HepG2 (cell line): Measurements from ENCODE around the gene ADPRM. TPM values are rescaled to one million over a fixed set of nuclear protein-coding genes. Genes with fewer than 3 reads are reported as not detected.

Experiments
- ATAC-seq: fragments of 200-7000 bp; cut with Tn5 transposase; 3 replicates; pipeline ENCODE4 v1.9.1; 2020; ENCODE audit warnings: mild to moderate bottlenecking, moderate library complexity
- BruUV-seq: library from RNA; stranded (reverse); fragments of 400-500 nt; replicated peaks from 2 replicates; lab custom pipeline; 2021; lab: Mats Ljungman, UMichigan
- CTCF ChIA-PET: fragments of 300-600 bp; formaldehyde crosslinking; extraction: SDS; loops from one replicate; lab custom pipeline; 2021; ENCODE audit warnings: low total read pairs, inconsistent platforms, low intra/inter-chr PET ratio; lab: Yijun Ruan, JAX
- POLR2A ChIA-PET: fragments of 350-600 bp; sonication (Branson Sonifier 250); formaldehyde crosslinking; loops from one replicate; lab custom pipeline; 2020; ENCODE audit warnings: antibody characterized with exemption, inconsistent platforms; lab: Yijun Ruan, JAX
- DNase-seq: peaks from one replicate; pipeline ENCODE4 v3.0.0-alpha.2; 2015; ENCODE audit warnings: low spot score
- FAIRE-seq: peaks from 3 replicates; lab custom pipeline; 2011; peaks lifted over from hg19 to GRCh38; lab: Jason Lieb, UNC
- H2AFZ ChIP-seq: one replicate; pipeline ENCODE4 v1.6.1; 2011; ENCODE audit warnings: low read length, inconsistent platforms
- H3K27ac ChIP-seq: fragments of 300-600 bp; 3 replicates; pipeline ENCODE4 v1.8.0; 2011; ENCODE audit warnings: mixed run types, mild to moderate bottlenecking, mixed read lengths, low read length, inconsistent platforms; ENCODE audit not compliant: insufficient read depth; ENCODE audit errors: extremely low read length
- H3K27me3 ChIP-seq, 2 experiments: fragments of 200-600 bp in 1 of 2; 2 replicates in 1 of 2; 3 replicates in 1 of 2; pipeline versions ENCODE4 v1.6.0 to v1.8.0; 2011; ENCODE audit warnings: low read length in 2 of 2, mild to moderate bottlenecking in 2 of 2, moderate library complexity in 2 of 2, inconsistent platforms in 1 of 2; ENCODE audit not compliant: insufficient read depth in 2 of 2, control insufficient read depth in 1 of 2
- H3K36me3 ChIP-seq, 2 experiments: fragments of 200-600 bp in 1 of 2; replicated peaks in 1 of 2; 2 replicates in 1 of 2; 3 replicates in 1 of 2; pipeline versions ENCODE4 v1.5.1 to v1.8.0; 2011; ENCODE audit warnings: low read length in 2 of 2, inconsistent platforms in 1 of 2; ENCODE audit not compliant: insufficient read depth in 2 of 2, control insufficient read depth in 1 of 2
- H3K4me1 ChIP-seq: 2 replicates; pipeline ENCODE4 v1.5.1; 2012; ENCODE audit warnings: low read length, inconsistent platforms; ENCODE audit not compliant: insufficient read depth
- H3K4me2 ChIP-seq: 2 replicates; pipeline ENCODE4 v1.6.0; 2011; ENCODE audit warnings: low read depth, low read length, inconsistent platforms
- H3K4me3 ChIP-seq, 3 experiments: fragments of 200-600 bp in 1 of 3; sonication (generic), shearing (Covaris generic) in 1 of 3; replicated peaks in 1 of 3; 2 replicates each; pipeline ENCODE4 v1.5.1; 2011 to 2016; ENCODE audit warnings: low read length in 3 of 3, inconsistent platforms in 2 of 3, low read depth in 2 of 3, mild to moderate bottlenecking in 2 of 3, control low read depth in 1 of 3, mixed read lengths in 1 of 3; ENCODE audit not compliant: insufficient read depth in 1 of 3
- H3K79me2 ChIP-seq: one replicate; pipeline ENCODE4 v1.6.1; 2011; ENCODE audit warnings: low read length, inconsistent platforms; ENCODE audit not compliant: insufficient read depth
- H3K9ac ChIP-seq: 2 replicates; pipeline ENCODE4 v1.6.0; 2011; ENCODE audit warnings: mild to moderate bottlenecking, low read depth, low read length, inconsistent platforms; ENCODE audit not compliant: insufficient read depth
- H3K9me3 ChIP-seq: 2 replicates; pipeline ENCODE4 v1.5.1; 2012; ENCODE audit warnings: mild to moderate bottlenecking, low read length
- H4K20me1 ChIP-seq: 2 replicates; pipeline ENCODE4 v1.6.0; 2011; ENCODE audit warnings: inconsistent platforms, mild to moderate bottlenecking, low read length, moderate library complexity; ENCODE audit not compliant: insufficient read depth
- BHLHE40 ChIP-seq: IDR thresholded peaks from 2 replicates; pipeline ENCODE4 v1.6.1; 2011; ENCODE audit warnings: low read length, improper control_type of control experiment
- FOXM1 ChIP-seq: sonication (generic); formaldehyde crosslinking; IDR thresholded peaks from 2 replicates; pipeline ENCODE4 v1.5.0; 2020; ENCODE audit warnings: missing genetic modification reagents
- GZF1 ChIP-seq: sonication (generic); formaldehyde crosslinking; IDR thresholded peaks from 2 replicates; pipeline ENCODE4 v1.5.1; 2020; ENCODE audit warnings: mild to moderate bottlenecking, missing genetic modification reagents
- MAFG ChIP-seq: sonication (generic); formaldehyde crosslinking; IDR thresholded peaks from 2 replicates; pipeline ENCODE4 v1.5.1; 2020; ENCODE audit warnings: mild to moderate bottlenecking, missing genetic modification reagents
- POLR2AphosphoS5 ChIP-seq: IDR thresholded peaks from 2 replicates; pipeline ENCODE4 v1.6.1; 2012; ENCODE audit warnings: low read depth, low read length
- RFX3 ChIP-seq: IDR thresholded peaks from 2 replicates; pipeline ENCODE4 v1.6.1; 2016; ENCODE audit warnings: missing biosample characterization, missing genetic modification reagents
- RNF2 ChIP-seq: fragments of 450-650 bp; conservative IDR thresholded peaks from 2 replicates; pipeline ENCODE4 v1.6.1; 2016; ENCODE audit warnings: low read depth
- TMF1 ChIP-seq: sonication (generic); formaldehyde crosslinking; IDR thresholded peaks from 2 replicates; pipeline ENCODE4 v1.8.1; 2022; ENCODE audit warnings: low read depth, missing genetic modification reagents
- ZFP36L2 ChIP-seq: sonication (generic); formaldehyde crosslinking; IDR thresholded peaks from 2 replicates; pipeline ENCODE4 v1.4.0; 2020; ENCODE audit warnings: missing genetic modification reagents
- ZNF234 ChIP-seq: sonication (generic); formaldehyde crosslinking; conservative IDR thresholded peaks from 2 replicates; pipeline ENCODE4 v1.5.1; 2020; ENCODE audit warnings: mild to moderate bottlenecking, missing genetic modification reagents
- ZNF24 ChIP-seq: fragments of 450-650 bp; IDR thresholded peaks from 2 replicates; pipeline ENCODE4 v1.6.1; 2017; ENCODE audit warnings: antibody characterized with exemption, mild to moderate bottlenecking
- ZNF33B ChIP-seq: sonication (generic); formaldehyde crosslinking; IDR thresholded peaks from 2 replicates; pipeline ENCODE4 v1.5.1; 2020; ENCODE audit warnings: mild to moderate bottlenecking, missing genetic modification reagents
- ZNF550 ChIP-seq: sonication (generic); formaldehyde crosslinking; IDR thresholded peaks from 2 replicates; pipeline ENCODE4 v1.4.0; 2020; ENCODE audit warnings: mild to moderate bottlenecking, missing genetic modification reagents, borderline replicate concordance
- ZNF879 ChIP-seq: sonication (generic); formaldehyde crosslinking; IDR thresholded peaks from 2 replicates; pipeline ENCODE4 v1.8.1; 2023; ENCODE audit warnings: missing genetic modification reagents
- WGBS: methylation state at CpG from one replicate; pipeline ENCODE4 v1.1.6; 2017; ENCODE audit warnings: low lambda C conversion rate; 5-methylcytosine and 5-hydroxymethylcytosine counted together
- in situ Hi-C: cut with HindIII; loops from 2 replicates; pipeline ENCODE4 v1.10.0; 2017; ENCODE audit warnings: low pct_unique_long_range_greater_than_20kb; ENCODE audit not compliant: extremely low pct_ligation_motif_present
- intact Hi-C: fragments of 100-400 bp; cut with micrococcal nuclease; formaldehyde crosslinking; loops from one replicate; pipeline ENCODE4 v1.10.0; 2022; ENCODE audit not compliant: unreplicated experiment
- polyA plus RNA-seq, 8 experiments: library from polyadenylated mRNA; depleted of rRNA in 3 of 8; stranded (reverse) in 7 of 8; unstranded in 1 of 8; fragments of >200 nt; fragmentation: Illumina TruSeq in 4 of 8; extraction: Trizol in 4 of 8; gene quantifications; 2 replicates each; pipeline versions ENCODE4 v1.2.1 to v1.2.3, GENCODE V29; 2011 to 2016; ENCODE audit warnings: low read depth in 4 of 8, missing spikeins in 1 of 8, mixed read lengths in 1 of 8; ENCODE audit not compliant: insufficient read depth in 1 of 8
- total RNA-seq, 5 experiments: library from RNA; depleted of rRNA; stranded (reverse); fragments of >200 nt; fragmentation: Illumina TruSeq; extraction: Trizol; gene quantifications; 2 replicates each; pipeline ENCODE4 v1.2.3, GENCODE V29; 2016; ENCODE audit warnings: low read depth in 1 of 5
- TF ChIP-seq, protein P1 (sequence below): sonication (generic); formaldehyde crosslinking; IDR thresholded peaks from 2 replicates; pipeline ENCODE4 v1.8.1; 2023; ENCODE audit warnings: mild to moderate bottlenecking, missing genetic modification reagents
- TF ChIP-seq, protein P2 (sequence below): IDR thresholded peaks from 2 replicates; pipeline ENCODE4 v1.6.1; 2016; ENCODE audit warnings: missing compliant biosample characterization, missing genetic modification reagents, borderline replicate concordance
- TF ChIP-seq, protein P3 (sequence below): IDR thresholded peaks from 2 replicates; pipeline ENCODE4 v1.6.1; 2016; ENCODE audit warnings: low read depth, control low read depth

Gene ADPRM
- total and polyA plus RNA-seq, 2 of the 13 experiments (the other 11 are each of a cell fraction or from before 2014, with no cell fraction given) = 5.6 to 10.8 TPM

DNA sequence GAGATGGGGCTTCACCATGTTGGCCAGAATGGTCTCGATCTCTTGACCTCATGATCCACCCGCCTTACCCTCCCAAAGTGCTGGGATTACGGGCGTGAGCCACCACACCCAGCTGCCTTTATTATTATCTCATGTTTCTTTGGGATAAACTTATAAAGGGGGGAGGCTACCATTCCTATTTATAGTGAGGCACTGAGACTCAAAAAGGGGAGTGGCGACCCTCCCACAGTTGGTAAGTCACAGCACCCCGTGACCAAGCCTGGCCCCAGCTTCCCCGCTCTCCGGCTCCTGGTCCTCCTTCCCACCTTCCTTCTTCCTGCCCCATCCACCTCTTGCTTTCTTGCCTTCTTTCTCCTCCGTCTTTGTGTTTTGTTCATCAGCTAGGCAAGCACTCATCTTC is 45.5 kb upstream of the ADPRM start:
- Histone ChIP-seq H3K27me3 (no peaks in the 10 kb centered on the region), H3K79me2 (no peaks in the 10 kb centered on the region), H3K27ac (no peak overlapping the region), H3K36me3 (no peaks in the 10 kb centered on the region), H3K9ac (no peak overlapping the region), H4K20me1 (no peaks in the 10 kb centered on the region), H3K9me3 (no peaks in the 10 kb centered on the region), H3K4me3 (no peak overlapping the region), H2AFZ (no peak overlapping the region), H3K4me1 (no peaks in the 10 kb centered on the region), H3K4me2 (no peak overlapping the region)
- POLR2A ChIA-PET = no interaction called here
- CTCF ChIA-PET = no interaction called here
- ATAC-seq = no peak
- 74% methylated on average over 9 of the region's 9 CpGs for WGBS
- no TSS peak for BruUV-seq
- DNase-seq = no peak
- in situ Hi-C loops = no loop called here
- no peak for FAIRE-seq
- TF ChIP-seq, protein P1, sequence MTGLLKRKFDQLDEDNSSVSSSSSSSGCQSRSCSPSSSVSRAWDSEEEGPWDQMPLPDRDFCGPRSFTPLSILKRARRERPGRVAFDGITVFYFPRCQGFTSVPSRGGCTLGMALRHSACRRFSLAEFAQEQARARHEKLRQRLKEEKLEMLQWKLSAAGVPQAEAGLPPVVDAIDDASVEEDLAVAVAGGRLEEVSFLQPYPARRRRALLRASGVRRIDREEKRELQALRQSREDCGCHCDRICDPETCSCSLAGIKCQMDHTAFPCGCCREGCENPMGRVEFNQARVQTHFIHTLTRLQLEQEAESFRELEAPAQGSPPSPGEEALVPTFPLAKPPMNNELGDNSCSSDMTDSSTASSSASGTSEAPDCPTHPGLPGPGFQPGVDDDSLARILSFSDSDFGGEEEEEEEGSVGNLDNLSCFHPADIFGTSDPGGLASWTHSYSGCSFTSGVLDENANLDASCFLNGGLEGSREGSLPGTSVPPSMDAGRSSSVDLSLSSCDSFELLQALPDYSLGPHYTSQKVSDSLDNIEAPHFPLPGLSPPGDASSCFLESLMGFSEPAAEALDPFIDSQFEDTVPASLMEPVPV (CRISPR knock-in tag) = no peak
- TF ChIP-seq ZNF879 (CRISPR knock-in tag) = no peak
- TF ChIP-seq, protein P2, sequence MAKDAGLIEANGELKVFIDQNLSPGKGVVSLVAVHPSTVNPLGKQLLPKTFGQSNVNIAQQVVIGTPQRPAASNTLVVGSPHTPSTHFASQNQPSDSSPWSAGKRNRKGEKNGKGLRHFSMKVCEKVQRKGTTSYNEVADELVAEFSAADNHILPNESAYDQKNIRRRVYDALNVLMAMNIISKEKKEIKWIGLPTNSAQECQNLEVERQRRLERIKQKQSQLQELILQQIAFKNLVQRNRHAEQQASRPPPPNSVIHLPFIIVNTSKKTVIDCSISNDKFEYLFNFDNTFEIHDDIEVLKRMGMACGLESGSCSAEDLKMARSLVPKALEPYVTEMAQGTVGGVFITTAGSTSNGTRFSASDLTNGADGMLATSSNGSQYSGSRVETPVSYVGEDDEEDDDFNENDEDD (CRISPR knock-in tag) = no peak
- no peak for TF ChIP-seq RFX3
- no peak for TF ChIP-seq ZFP36L2 (CRISPR knock-in tag)
- no peak for TF ChIP-seq BHLHE40
- TF ChIP-seq, protein P3, sequence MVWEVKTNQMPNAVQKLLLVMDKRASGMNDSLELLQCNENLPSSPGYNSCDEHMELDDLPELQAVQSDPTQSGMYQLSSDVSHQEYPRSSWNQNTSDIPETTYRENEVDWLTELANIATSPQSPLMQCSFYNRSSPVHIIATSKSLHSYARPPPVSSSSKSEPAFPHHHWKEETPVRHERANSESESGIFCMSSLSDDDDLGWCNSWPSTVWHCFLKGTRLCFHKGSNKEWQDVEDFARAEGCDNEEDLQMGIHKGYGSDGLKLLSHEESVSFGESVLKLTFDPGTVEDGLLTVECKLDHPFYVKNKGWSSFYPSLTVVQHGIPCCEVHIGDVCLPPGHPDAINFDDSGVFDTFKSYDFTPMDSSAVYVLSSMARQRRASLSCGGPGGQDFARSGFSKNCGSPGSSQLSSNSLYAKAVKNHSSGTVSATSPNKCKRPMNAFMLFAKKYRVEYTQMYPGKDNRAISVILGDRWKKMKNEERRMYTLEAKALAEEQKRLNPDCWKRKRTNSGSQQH = no peak
- no peak for TF ChIP-seq RNF2
- TF ChIP-seq TMF1 = no peak
- TF ChIP-seq ZNF33B (CRISPR knock-in tag) = no peak
- TF ChIP-seq MAFG = no peak
- no peak for TF ChIP-seq FOXM1
- no peak for TF ChIP-seq ZNF234 (CRISPR knock-in tag)
- TF ChIP-seq ZNF24 = no peak
- TF ChIP-seq GZF1 (CRISPR knock-in tag) = no peak
- TF ChIP-seq POLR2AphosphoS5 = no peak
- TF ChIP-seq ZNF550 (CRISPR knock-in tag) = no peak
- intact Hi-C loops = no loop called here
